GM19467 (cell line): ENCODE results near the gene FLVCR2.

Experiments used
- ATAC-seq: cut with Tn5 transposase; IDR thresholded peaks from one replicate; pipeline ENCODE4 v1.9.1; 2021; ENCODE audit warnings: mild to moderate bottlenecking, moderate library complexity; ENCODE audit not compliant: unreplicated experiment

Gene FLVCR2

GRCh38 chr14:75553761-75554364 lies 24.6 kb upstream of the FLVCR2 start:
- ATAC-seq: no peak

GRCh38 chr14:75554482-75554881 lies 23.9 kb upstream of the FLVCR2 start:
- ATAC-seq: no peak

GRCh38 chr14:75558440-75558839 lies 20.0 kb upstream of the FLVCR2 start:
- ATAC-seq: no peak

DNA sequence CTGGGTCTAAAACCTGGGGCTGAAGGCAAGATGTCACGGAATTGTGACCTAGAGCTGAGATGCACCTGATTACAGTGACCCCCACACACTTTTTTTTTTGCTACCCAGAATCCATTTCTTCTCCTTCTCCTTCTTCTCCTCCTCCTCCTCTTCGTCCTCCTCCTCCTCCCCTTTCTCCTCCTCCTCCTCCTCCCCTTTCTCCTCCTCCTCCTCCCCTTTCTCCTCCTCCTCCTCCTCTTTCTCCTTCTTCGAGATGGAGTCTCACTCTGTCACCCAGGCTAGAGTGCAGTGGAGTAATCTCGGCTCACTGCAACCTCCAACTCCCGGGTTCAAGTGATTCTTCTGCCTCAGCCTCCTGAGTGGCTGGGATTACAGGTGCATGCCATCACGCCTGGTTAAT lies 19.4 kb upstream of the FLVCR2 start:
- no peak for ATAC-seq

GRCh38 chr14:75559451-75560222 lies 18.8 kb upstream of the FLVCR2 start:
- no peak for ATAC-seq

- ATAC-seq: no peak
These were observed 17.4 kb upstream of the FLVCR2 start for GRCh38 chr14:75561013-75561432.

DNA sequence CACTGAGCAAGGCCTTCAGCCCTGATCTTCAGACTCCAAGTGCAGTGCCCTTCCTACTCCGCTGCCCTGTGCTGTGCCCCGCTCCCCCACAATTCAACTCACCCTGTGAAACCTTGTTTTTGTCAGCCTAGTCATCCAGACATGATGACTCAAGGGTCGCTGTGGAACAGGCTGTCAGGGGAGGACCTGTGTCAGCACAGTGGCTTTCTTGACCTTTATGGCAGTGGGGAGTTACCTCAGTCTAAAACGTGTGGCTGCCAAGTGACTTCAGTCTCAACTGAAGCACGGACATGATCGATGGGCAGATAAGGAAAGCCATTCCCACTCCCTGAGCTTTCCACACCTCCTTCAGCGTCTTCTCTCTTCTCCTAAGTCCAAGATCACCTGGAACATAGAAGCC lies 16.3 kb upstream of the FLVCR2 start:
- no peak for ATAC-seq

- ATAC-seq: no peak
These were observed 15.9 kb upstream of the FLVCR2 start for GRCh38 chr14:75562489-75562888.

DNA sequence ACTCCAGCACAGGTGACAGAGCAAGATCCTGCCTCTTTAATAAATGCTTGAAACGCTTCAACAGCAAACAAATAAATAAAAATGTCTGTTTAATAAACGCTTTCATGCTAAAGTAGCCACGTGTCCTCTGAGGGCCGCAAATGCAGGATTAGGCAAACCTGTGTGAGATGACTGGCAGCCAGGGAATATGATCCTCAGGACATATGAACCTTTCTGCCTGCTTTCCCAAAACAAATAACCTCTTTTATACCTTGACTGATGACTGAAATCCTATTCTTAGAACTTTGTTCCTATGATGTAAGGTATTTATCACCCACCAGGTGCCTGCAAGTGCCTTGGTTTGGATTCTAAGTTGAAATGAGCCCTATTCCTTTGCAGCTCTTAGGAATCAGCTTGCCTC lies 14.5 kb upstream of the FLVCR2 start:
- ATAC-seq: no peak

- ATAC-seq: no peak
These were observed 13.4 kb upstream of the FLVCR2 start for GRCh38 chr14:75565056-75565455.

GRCh38 chr14:75566321-75566720 lies 12.1 kb upstream of the FLVCR2 start:
- ATAC-seq: no peak

GRCh38 chr14:75566752-75567151 lies 11.7 kb upstream of the FLVCR2 start:
- ATAC-seq: no peak

- no peak for ATAC-seq
These were observed 10.3 kb upstream of the FLVCR2 start for GRCh38 chr14:75568140-75568539.

DNA sequence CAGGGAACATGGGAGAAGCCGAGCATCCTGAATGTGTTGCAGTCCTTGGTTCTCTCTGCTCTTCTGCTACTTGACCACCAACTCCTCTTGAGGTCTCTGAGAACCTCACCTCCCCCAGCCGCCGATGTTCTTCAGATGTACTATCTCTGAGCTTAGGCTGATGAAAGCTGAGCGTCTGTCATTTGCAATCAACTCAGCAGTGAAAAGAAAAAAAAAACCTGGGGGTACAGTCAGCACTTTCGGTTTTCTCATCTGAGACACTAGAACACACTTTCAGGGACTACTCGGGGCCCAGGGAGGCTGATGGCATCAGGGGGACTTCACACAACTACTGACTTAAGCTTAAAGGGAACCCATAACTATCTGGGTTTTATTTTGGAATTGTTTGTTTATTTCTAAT lies 9.6 kb upstream of the FLVCR2 start:
- no peak for ATAC-seq

DNA sequence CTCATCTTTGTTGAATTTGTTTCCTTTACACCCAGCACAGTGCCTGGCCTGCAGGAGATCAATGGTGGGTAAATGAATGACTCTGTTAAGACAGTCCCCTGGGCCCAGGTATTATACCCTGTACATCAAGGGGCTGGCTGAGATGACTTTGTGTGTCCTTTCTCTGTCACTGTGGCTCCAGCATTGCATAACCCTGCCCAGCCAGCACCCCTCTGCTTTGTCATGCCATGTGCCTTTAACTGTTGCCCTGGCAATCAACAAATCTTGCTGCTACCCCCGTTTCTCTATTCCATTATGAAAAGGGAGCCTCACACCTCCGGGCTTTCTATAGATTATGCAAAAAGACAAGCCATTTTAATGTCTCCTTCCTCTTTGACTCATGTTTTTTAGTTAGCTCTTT lies 7.6 kb upstream of the FLVCR2 start:
- ATAC-seq: no peak

DNA sequence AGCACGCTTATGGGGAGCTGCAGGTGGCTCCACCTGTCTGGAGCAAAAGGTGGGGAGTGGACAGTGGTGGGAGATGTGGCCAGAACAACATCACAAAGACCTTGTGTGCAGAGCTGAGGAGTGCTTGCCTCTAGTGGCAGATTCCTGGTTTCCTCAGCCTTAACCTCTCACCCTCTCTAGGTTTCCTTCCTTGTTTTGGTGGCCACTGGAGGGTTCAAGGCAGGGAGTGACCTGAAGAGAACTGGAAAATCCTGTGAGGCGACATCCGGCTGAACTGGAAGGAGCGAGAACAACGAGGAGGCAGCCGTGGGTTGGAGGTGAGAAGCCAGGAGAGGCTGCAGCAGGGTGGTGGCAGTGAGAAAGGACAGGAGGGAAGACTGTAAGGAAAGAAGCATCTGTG lies 6.3 kb upstream of the FLVCR2 start:
- no peak for ATAC-seq

DNA sequence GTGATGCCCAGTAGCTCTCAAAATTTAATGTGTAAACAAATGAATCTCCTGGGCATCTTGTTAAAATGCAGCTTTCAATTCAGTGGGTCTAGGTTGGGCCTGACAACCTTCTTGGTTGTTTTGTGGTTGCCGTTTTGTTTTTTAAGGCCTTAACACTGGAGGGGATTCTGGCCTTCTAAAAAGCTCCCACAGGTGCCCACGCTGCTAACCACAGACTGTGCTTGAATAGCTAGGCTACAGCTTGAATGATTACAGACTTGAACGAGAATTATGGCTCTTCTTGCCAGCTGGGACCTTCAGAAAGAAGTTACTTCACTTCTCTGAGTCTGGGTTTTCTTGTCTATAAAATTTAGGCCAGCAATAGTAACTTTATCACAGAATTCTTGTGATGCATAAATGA lies 1.3 kb upstream of the FLVCR2 start:
- no peak for ATAC-seq

DNA sequence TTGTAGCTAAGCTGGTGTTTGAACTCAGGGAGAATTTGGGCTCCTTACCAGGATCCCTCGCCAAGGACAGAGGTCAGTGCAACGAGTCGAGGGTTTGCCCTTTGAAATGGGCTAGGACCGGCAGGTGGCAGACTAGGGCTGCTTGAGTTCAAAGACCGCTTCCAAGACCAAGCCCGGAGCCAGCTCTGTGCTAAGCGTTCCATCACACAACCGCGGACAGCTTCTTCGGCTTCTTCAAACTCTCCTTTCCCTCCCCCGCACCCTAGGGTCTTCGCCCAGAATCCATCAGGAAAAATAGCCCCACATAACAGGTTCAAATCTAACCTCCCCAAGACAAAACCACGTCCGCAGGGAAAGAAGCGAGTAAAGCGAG lies 705 bp upstream of the FLVCR2 start:
- ATAC-seq: no peak

GRCh38 chr14:75578786-75579337 lies 442 bp downstream of the FLVCR2 start:
- no peak for ATAC-seq

DNA sequence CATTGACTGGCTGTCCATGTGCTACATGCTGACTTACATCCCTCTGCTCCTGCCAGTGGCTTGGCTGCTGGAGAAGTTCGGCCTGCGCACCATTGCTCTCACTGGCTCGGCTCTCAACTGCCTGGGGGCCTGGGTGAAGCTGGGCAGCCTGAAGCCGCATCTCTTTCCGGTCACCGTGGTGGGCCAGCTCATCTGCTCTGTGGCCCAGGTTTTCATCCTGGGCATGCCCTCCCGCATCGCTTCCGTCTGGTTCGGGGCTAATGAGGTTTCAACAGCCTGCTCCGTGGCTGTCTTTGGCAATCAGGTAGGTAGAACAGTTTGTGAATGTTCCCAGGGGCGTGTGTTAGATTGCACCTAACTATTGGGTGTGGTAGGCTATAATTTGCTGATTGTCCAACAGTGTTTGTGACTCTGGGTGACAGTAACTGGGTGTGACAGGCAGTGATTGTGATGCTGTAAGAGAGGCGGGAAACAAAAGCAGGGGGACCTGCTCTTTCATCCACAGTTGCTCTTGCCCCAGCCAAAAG lies 981 bp downstream of the FLVCR2 start:
- ATAC-seq: no peak

DNA sequence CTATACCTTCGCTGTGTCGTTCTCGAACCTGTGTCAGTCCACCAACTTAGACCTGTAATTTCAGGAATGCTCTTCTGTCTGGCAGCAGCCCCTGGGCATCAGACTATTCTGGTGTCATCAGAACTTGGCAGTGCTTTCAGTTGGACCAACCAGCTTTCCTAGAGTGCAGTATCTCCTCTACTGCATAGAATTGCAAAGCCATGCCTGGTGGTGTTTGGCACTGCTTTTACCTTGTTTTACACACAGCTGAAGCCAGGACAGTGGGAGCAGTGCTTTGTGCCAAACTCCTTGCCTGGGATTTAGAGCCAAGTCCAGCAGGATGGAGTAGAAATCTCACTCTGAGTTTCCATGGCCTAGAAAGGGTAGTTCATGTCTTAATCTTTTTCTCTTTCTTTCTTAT lies 1.5 kb downstream of the FLVCR2 start:
- no peak for ATAC-seq

DNA sequence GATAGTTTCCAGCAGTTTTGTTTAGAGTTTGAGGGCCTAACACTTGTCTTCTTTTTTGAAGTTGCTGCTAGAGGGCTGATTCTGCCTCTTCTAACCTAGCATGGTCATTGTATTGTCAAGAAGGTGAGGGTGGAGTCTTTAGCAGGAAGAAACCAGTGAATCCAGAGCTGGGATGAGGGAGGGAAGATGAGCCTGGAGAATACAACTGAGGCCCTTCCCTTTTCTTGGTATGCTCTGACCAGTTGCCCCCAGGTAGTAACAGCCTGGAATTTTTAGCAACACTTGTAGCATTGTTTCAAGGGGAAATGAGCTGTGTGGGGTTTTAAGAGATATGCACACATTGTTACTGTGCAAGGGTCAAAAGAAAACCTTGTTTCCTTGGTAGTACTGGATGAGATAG lies 9.0 kb downstream of the FLVCR2 start:
- ATAC-seq: no peak
